Measurements from ENCODE around the gene SPO11.

GRCh38 chr20:57386762-57387161 is 57.2 kb downstream of the SPO11 start:
- TF ChIP-seq CTCF (IDR thresholded peaks at IDR 0.05; ENCODE audit: low read depth, low read length, poor library complexity, severe bottlenecking) (no peak), EZH2phosphoT487 (IDR thresholded peaks at IDR 0.05; ENCODE audit: borderline replicate concordance, low read length) (no peak)
